Right lobe of liver (tissue), 6 donors: ENCODE results near the gene MEPE. TPM values are rescaled to one million over a fixed set of nuclear protein-coding genes. Genes with fewer than 3 reads are reported as not detected.

Source experiments
- ATAC-seq, 4 donors: fragments of 200-7000 bp; cut with Tn5 transposase; one replicate each; pipeline ENCODE4 v1.9.1; 2020; ENCODE audit warnings: mild to moderate bottlenecking in 4 of 4, moderate library complexity in 4 of 4
- DNase-seq, 3 donors: peaks; one replicate each; pipeline ENCODE4 v3.0.0-alpha.2; 2020
- H3K27ac ChIP-seq, 3 donors: fragments of 200-600 bp; one replicate each; pipeline ENCODE4 v1.8.0; 2022
- H3K27me3 ChIP-seq, 2 donors: fragments of 200-600 bp; one replicate each; pipeline ENCODE4 v1.8.0; 2022
- H3K36me3 ChIP-seq, 4 donors: fragments of 200-600 bp; sonication (generic) in 1 of 4; one replicate each; pipeline versions ENCODE4 v1.5.1 to v1.8.0; 2017 to 2022; ENCODE audit warnings: control low read depth in 1 of 4
- H3K4me1 ChIP-seq, 4 donors: fragments of 200-600 bp; sonication (generic) in 1 of 4; one replicate each; pipeline versions ENCODE4 v1.5.1 to v1.8.0; 2017 to 2022; ENCODE audit warnings: control low read depth in 1 of 4
- H3K4me3 ChIP-seq, 3 donors: fragments of 200-600 bp; one replicate each; pipeline ENCODE4 v1.8.0; 2022
- H3K9me3 ChIP-seq, 4 donors: fragments of 200-600 bp; sonication (generic) in 1 of 4; one replicate each; pipeline versions ENCODE4 v1.5.1 to v1.8.0; 2017 to 2022; ENCODE audit warnings: control low read depth in 1 of 4
- CTCF ChIP-seq, 4 donors: fragments of 200-600 bp in 3 of 4; fragments of 450-650 bp in 1 of 4; IDR thresholded peaks; one replicate each; pipeline versions ENCODE4 v1.5.1 to v1.8.0; 2016 to 2022; ENCODE audit warnings: antibody characterized with exemption in 4 of 4, mild to moderate bottlenecking in 2 of 4
- POLR2A ChIP-seq: fragments of 450-650 bp; IDR thresholded peaks from one replicate; pipeline ENCODE4 v1.6.1; 2017; ENCODE audit warnings: antibody characterized with exemption, mild to moderate bottlenecking
- WGBS: methylation state at CpG from one replicate; pipeline ENCODE4 v1.1.6; 2018; ENCODE audit warnings: low coverage, low lambda C conversion rate; ENCODE audit not compliant: insufficient coverage; ENCODE audit errors: missing lambda C conversion rate; 5-methylcytosine and 5-hydroxymethylcytosine counted together
- intact Hi-C, 2 donors: fragments of 100-400 bp; cut with DNase I; formaldehyde crosslinking; loops; one replicate each; pipeline versions ENCODE4 v1.11.2 to v1.14.1; 2022
- total RNA-seq, 6 experiments: library from RNA; depleted of rRNA in 2 of 6; stranded (reverse); fragments of >200 nt in 2 of 6; fragmentation: NEBNext Ultra II Directional in 3 of 6; extraction: Animal tissue kit (Norgen Biotek cat#: 25700) in 3 of 6; gene quantifications; one replicate each; pipeline versions ENCODE4 v1.1.0 to v1.2.4, GENCODE V29; 2016 to 2023
- donor health status: DM: no; HTN: yes; CAD: no.
- donor health status: DM: no; HTN: no; CAD: no.
- donor health status: DM: no; HTN: no; CAD: no.
- donor health status: DM: no; HTN: yes; CAD: no.
- donor health status: DM: no; HTN: yes; CAD: no.

MEPE gene
- total RNA-seq, 6 experiments from 2014 or later, result not detected

DNA sequence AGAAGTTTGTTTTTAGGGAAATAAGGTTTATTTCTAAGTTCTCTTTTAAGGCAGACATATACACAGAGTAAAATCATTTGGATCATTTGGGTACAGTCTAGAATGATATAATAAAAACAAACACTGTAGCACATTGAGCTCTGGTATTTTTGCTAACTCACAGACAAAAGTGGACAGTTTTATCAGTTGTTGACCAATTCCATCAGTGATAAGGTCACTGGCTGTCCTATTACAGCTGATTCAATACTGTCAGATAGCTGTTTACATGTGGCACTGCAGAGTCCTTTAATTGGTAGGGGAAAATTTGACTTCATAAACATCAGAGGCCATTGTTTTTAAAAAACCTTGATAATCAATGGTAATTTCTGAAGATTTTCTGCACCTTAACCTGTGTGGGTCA is 29.9 kb upstream of the MEPE start:
- Histone ChIP-seq H3K4me1 (no peaks in the 10 kb centered on the region), H3K4me3 (no peak overlapping the region), H3K36me3 (no peaks in the 10 kb centered on the region), H3K9me3 (no peaks in the 10 kb centered on the region), H3K27me3 (no peaks in the 10 kb centered on the region), H3K27ac (no peak overlapping the region)
- intact Hi-C loops, result no loop called here
- ATAC-seq, result peak in 2 of 4 donors; percentile 47 to 80
- no peak for TF ChIP-seq CTCF (IDR thresholded peaks at IDR 0.05)
- TF ChIP-seq POLR2A, result no peak
- DNase-seq, result no peak

- Histone ChIP-seq H3K27ac (no peak overlapping the region), H3K9me3 (no peaks in the 10 kb centered on the region), H3K4me1 (no peaks in the 10 kb centered on the region), H3K36me3 (no peaks in the 10 kb centered on the region), H3K4me3 (no peak overlapping the region), H3K27me3 (no peaks in the 10 kb centered on the region)
- DNase-seq (no peak), ATAC-seq (no peak)
- 74% methylated on average over 2 of the region's 2 CpGs for WGBS
- intact Hi-C loops, result no loop called here
- TF ChIP-seq CTCF (IDR thresholded peaks at IDR 0.05) (no peak), POLR2A (no peak)
Observed at GRCh38 chr4:87803421-87803820, 29.3 kb upstream of the MEPE start.

DNA sequence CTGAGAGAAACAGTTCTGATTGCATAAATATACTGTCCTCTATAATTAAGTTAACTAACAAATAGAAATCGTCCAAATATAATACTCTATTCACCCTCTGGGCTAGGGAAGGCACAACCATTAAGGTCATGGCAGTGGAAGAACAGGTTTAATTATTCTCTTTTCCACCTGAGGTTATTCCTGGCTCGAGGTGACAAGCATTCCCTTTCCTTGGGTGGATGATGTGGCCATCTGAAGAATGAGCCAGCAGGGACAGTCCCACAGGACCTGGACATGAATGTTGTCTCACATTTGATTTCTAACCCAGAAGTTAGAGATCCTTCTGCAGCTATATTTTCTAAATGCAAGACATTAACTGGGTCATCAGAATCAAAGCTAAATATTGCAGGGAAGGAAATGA is 27.9 kb upstream of the MEPE start:
- no peaks in the 10 kb centered on the region for H3K9me3 ChIP-seq
- no peaks in the 10 kb centered on the region for H3K4me1 ChIP-seq
- WGBS, result 32% methylated on average over 2 of the region's 2 CpGs
- H3K36me3 ChIP-seq, result no peaks in the 10 kb centered on the region
- TF ChIP-seq CTCF (IDR thresholded peaks at IDR 0.05) (no peak), POLR2A (no peak)
- no peak for ATAC-seq
- intact Hi-C loops, result no loop called here
- H3K27me3 ChIP-seq, result no peaks in the 10 kb centered on the region
- no peak overlapping the region for H3K27ac ChIP-seq
- DNase-seq, result no peak
- no peak overlapping the region for H3K4me3 ChIP-seq

GRCh38 chr4:87805971-87806370 is 26.8 kb upstream of the MEPE start:
- Histone ChIP-seq H3K27ac (no peak overlapping the region), H3K27me3 (no peaks in the 10 kb centered on the region), H3K4me1 (no peaks in the 10 kb centered on the region), H3K4me3 (no peak overlapping the region), H3K36me3 (no peaks in the 10 kb centered on the region), H3K9me3 (no peaks in the 10 kb centered on the region)
- DNase-seq (no peak), ATAC-seq (no peak)
- WGBS, result 62% methylated on average over 2 of the region's 2 CpGs
- intact Hi-C loops, result no loop called here
- TF ChIP-seq CTCF (IDR thresholded peaks at IDR 0.05) (no peak), POLR2A (no peak)

DNA sequence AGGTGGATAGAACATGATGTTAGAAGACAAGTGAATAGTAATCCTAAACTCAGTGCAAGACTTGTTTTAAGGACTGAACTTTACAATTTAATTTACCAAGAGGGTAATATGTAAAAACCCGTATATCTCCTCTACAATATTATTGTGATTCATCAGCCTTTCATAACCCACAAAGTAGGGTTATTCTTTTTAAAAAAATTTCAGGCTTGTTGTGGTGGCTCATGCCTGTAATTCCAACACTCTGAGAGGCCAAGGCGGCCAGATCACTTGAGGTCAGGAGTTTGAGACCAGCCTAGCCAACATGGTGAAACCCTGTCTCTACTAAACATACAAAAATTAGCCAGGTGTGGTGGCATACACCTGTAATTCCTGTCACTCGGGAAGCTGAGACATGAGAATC is 26.2 kb upstream of the MEPE start:
- H3K27me3 ChIP-seq, result no peaks in the 10 kb centered on the region
- 83% methylated on average over 3 of the region's 3 CpGs for WGBS
- no peaks in the 10 kb centered on the region for H3K36me3 ChIP-seq
- no peak for ATAC-seq
- H3K9me3 ChIP-seq, result no peaks in the 10 kb centered on the region
- H3K4me3 ChIP-seq, result no peak overlapping the region
- no peak for DNase-seq
- H3K27ac ChIP-seq, result no peak overlapping the region
- no peaks in the 10 kb centered on the region for H3K4me1 ChIP-seq
- intact Hi-C loops, result no loop called here
- TF ChIP-seq CTCF (IDR thresholded peaks at IDR 0.05) (no peak), POLR2A (no peak)
